HG03103 (cell line): ENCODE results near the gene CWC22.
A peak's percentile ranks its signal among the peaks of the same experiment; 100 is the strongest.
"Not testable (repeated sequence)": the region's sequence is repeated elsewhere in the genome, so short reads cannot be mapped to it uniquely, and the experiment has no call there.

Experiments
- ATAC-seq: cut with Tn5 transposase; IDR thresholded peaks from one replicate; pipeline ENCODE4 v1.9.1; 2021; ENCODE audit warnings: low read depth; ENCODE audit not compliant: unreplicated experiment

The CWC22 gene

GRCh38 chr2:179954026-179954425 is 53.1 kb downstream of the CWC22 start:
- no peak for ATAC-seq

- ATAC-seq, result no peak
Measured at GRCh38 chr2:179953359-179953758, 53.7 kb downstream of the CWC22 start.

- ATAC-seq, result peak; percentile 71
Measured at GRCh38 chr2:179952658-179953057, 54.4 kb downstream of the CWC22 start.

GRCh38 chr2:179951680-179952079 is 55.4 kb downstream of the CWC22 start:
- peak; percentile 44 for ATAC-seq

GRCh38 chr2:179950391-179950790 is 56.7 kb downstream of the CWC22 start:
- no peak for ATAC-seq

GRCh38 chr2:179949438-179949837 is 57.7 kb downstream of the CWC22 start:
- no peak for ATAC-seq

GRCh38 chr2:179948058-179948457 is 59.0 kb downstream of the CWC22 start:
- ATAC-seq, result no peak

GRCh38 chr2:179946810-179947615 is 60.1 kb downstream of the CWC22 start:
- ATAC-seq, result no peak

- no peak for ATAC-seq
Measured at GRCh38 chr2:179946346-179946745, 60.8 kb downstream of the CWC22 start.

- ATAC-seq, result no peak
Measured at GRCh38 chr2:179939259-179939658, 67.8 kb downstream of the CWC22 start.

- no peak for ATAC-seq
Measured at GRCh38 chr2:179938026-179938425, 69.1 kb downstream of the CWC22 start.

- no peak for ATAC-seq
Measured at GRCh38 chr2:179936654-179937053, 70.4 kb downstream of the CWC22 start.

- no peak for ATAC-seq
Measured at GRCh38 chr2:179936141-179936540, 71.0 kb downstream of the CWC22 start.

- ATAC-seq, result no peak
Measured at GRCh38 chr2:179932786-179933185, 74.3 kb downstream of the CWC22 start.

- ATAC-seq, result no peak
Measured at GRCh38 chr2:179931502-179931901, 75.6 kb downstream of the CWC22 start.

- not testable (repeated sequence) for ATAC-seq
Measured at GRCh38 chr2:179929997-179930396, 77.1 kb downstream of the CWC22 start.

- no peak for ATAC-seq
Measured at GRCh38 chr2:179927041-179927440, 80.1 kb downstream of the CWC22 start.

- no peak for ATAC-seq
Measured at GRCh38 chr2:179925713-179926112, 81.4 kb downstream of the CWC22 start.

- no peak for ATAC-seq
Measured at GRCh38 chr2:179917272-179917671, 89.8 kb downstream of the CWC22 start.

GRCh38 chr2:179915395-179915992 is 91.6 kb downstream of the CWC22 start:
- no peak for ATAC-seq

GRCh38 chr2:179913809-179914208 is 93.3 kb downstream of the CWC22 start:
- no peak for ATAC-seq

- ATAC-seq, result no peak
Measured at GRCh38 chr2:179911569-179911968, 95.5 kb downstream of the CWC22 start.
